ENCODE results near the gene AMPH.
A peak's percentile ranks its signal among the peaks of the same experiment; 100 is the strongest.

Gene AMPH

DNA sequence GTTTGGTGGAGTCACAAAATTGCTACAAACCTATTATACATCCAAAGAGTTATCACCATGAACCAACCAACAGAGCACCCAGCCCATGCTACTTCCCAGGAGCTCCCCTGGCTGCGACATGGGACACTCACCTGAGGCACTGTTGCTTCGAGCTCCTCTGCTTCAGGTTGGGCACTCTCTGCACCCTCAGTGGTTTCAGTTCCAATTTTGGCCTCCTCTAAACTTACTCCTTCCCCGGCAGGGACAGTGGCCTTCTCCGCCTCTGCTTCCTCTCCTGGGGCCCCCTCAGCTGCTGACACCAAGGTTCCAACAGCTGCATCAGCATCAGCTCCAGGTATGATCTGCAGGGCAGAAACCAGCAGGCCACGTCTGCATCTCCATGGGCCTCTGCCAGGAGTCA, 237.3 kb downstream of the AMPH start:
- WGBS (ENCODE audit: insufficient coverage): 100% methylated on average over 2 of the region's 5 CpGs

DNA sequence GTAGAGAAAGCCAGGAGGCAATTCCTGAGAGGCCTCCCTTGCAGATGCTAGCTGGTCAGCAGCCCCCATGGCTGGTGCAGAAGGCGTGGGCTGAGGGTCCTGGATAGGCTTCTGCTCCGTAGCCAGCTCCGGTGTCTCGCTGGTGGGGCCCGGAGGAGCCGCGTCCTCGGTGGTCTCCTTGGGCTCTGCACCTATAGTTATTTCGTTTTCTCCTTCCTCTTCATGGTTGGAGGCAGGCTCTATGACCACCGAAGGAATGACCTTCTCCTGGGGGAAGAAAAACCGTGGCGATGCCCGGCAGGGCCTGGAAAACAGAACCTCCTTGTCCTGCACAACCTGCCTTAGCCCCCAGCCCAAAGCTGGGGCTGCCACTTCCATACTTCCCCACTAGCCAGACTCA, 239.4 kb downstream of the AMPH start:
- H3K4me1 ChIP-seq (ENCODE audit: control extremely low read depth in 1 of 4, control insufficient read depth in 4 of 4, insufficient read depth in 4 of 4, low read length in 3 of 4): peaks cover 3 to 42% (median 26%) of the 10 kb centered on the region in 4 experiments
- H3K27me3 ChIP-seq (replicated peaks in 2 of 5; ENCODE audit: control insufficient read depth in 4 of 5, insufficient read depth in 5 of 5, low read length in 4 of 5): no peaks in the 10 kb centered on the region
- ChIA-PET POLR2A (no interaction called here), CTCF (interaction anchor here (2.2 to 3.7 kb wide), 2 partner anchors 16 to 22 kb away, joined by 8 to 20 read pairs; no protein-coding TSS in a partner anchor)
- no peak overlapping the region for H3K4me3 ChIP-seq (ENCODE audit: control insufficient read depth in 1 of 7, extremely low read depth in 1 of 7, insufficient read depth in 4 of 7, low read depth in 2 of 7, low read length in 6 of 7)
- WGBS (ENCODE audit: insufficient coverage): 86% methylated on average over 12 of the region's 13 CpGs
- peaks cover 0 to under 1% (median 0%) of the 10 kb centered on the region in 4 experiments for H3K36me3 ChIP-seq (ENCODE audit: control insufficient read depth in 4 of 4, insufficient read depth in 4 of 4, low read length in 3 of 4)
- DNase-seq: no peak
- peaks cover 0 to 2% (median 0%) of the 10 kb centered on the region in 5 experiments for H3K9me3 ChIP-seq (ENCODE audit: control extremely low read depth in 1 of 5, control insufficient read depth in 4 of 5, insufficient read depth in 2 of 5, low read depth in 1 of 5, low read length in 4 of 5)
- H3K27ac ChIP-seq (ENCODE audit: insufficient read depth in 1 of 2, low read depth in 1 of 2, low read length in 2 of 2, poor library complexity in 1 of 2, severe bottlenecking in 2 of 2): no peak overlapping the region

More for the DNA sequence above, 237.3 kb downstream of the AMPH start:
- ChIA-PET CTCF (interaction anchor here (1.0 to 1.4 kb wide), 4 partner anchors 9 to 23 kb away, joined by 3 to 5 read pairs (median 4); no protein-coding TSS in a partner anchor), POLR2A (no interaction called here)
- no peaks in the 10 kb centered on the region for H3K27me3 ChIP-seq (replicated peaks in 2 of 5; ENCODE audit: control insufficient read depth in 4 of 5, insufficient read depth in 5 of 5, low read length in 4 of 5)
- DNase-seq: no peak
- H3K4me1 ChIP-seq (ENCODE audit: control extremely low read depth in 1 of 4, control insufficient read depth in 4 of 4, insufficient read depth in 4 of 4, low read length in 3 of 4): peaks cover 3 to 42% (median 26%) of the 10 kb centered on the region in 4 experiments
- H3K27ac ChIP-seq (ENCODE audit: insufficient read depth in 1 of 2, low read depth in 1 of 2, low read length in 2 of 2, poor library complexity in 1 of 2, severe bottlenecking in 2 of 2): no peak overlapping the region
- H3K4me3 ChIP-seq (ENCODE audit: control insufficient read depth in 1 of 7, extremely low read depth in 1 of 7, insufficient read depth in 4 of 7, low read depth in 2 of 7, low read length in 6 of 7): no peak overlapping the region
- no peaks in the 10 kb centered on the region for H3K9me3 ChIP-seq (ENCODE audit: control extremely low read depth in 1 of 5, control insufficient read depth in 4 of 5, insufficient read depth in 2 of 5, low read depth in 1 of 5, low read length in 4 of 5)
- H3K36me3 ChIP-seq (ENCODE audit: control insufficient read depth in 4 of 4, insufficient read depth in 4 of 4, low read length in 3 of 4): no peaks in the 10 kb centered on the region

DNA sequence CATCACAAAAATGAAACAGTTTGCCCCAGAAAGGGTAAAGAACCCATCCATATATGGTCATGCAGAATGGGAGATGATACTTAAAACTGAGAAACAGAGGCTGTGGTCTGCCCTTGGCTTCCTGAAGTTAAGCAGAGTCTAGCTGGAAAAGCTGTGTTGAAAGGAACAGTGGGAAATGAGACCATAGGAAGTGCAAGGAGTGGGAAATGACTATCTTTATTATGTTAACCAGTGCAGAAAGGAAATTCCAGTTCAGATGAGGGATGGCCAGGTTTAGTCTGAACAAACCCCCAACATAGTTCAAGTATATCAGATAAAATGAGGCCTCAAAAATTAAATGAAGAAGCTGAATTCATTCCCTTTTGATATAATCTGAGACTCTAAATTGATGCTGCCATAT, 245.5 kb downstream of the AMPH start:
- no peak overlapping the region for H3K27ac ChIP-seq (ENCODE audit: insufficient read depth in 1 of 2, low read depth in 1 of 2, low read length in 2 of 2, poor library complexity in 1 of 2, severe bottlenecking in 2 of 2)
- ChIA-PET CTCF (interaction anchor here (1.0 to 6.1 kb wide), 6 partner anchors 10 to 163 kb away, joined by 3 to 45 read pairs (median 6); no protein-coding TSS in a partner anchor), POLR2A (no interaction called here)
- peaks cover 0 to 12% (median 0%) of the 10 kb centered on the region in 4 experiments for H3K36me3 ChIP-seq (ENCODE audit: control insufficient read depth in 4 of 4, insufficient read depth in 4 of 4, low read length in 3 of 4)
- H3K9me3 ChIP-seq (ENCODE audit: control extremely low read depth in 1 of 5, control insufficient read depth in 4 of 5, insufficient read depth in 2 of 5, low read depth in 1 of 5, low read length in 4 of 5): peaks cover 0 to 3% (median 0%) of the 10 kb centered on the region in 5 experiments
- H3K27me3 ChIP-seq (replicated peaks in 2 of 5; ENCODE audit: control insufficient read depth in 4 of 5, insufficient read depth in 5 of 5, low read length in 4 of 5): no peaks in the 10 kb centered on the region
- no peak overlapping the region for H3K4me3 ChIP-seq (ENCODE audit: control insufficient read depth in 1 of 7, extremely low read depth in 1 of 7, insufficient read depth in 4 of 7, low read depth in 2 of 7, low read length in 6 of 7)
- peaks cover 0 to 10% (median 3%) of the 10 kb centered on the region in 4 experiments for H3K4me1 ChIP-seq (ENCODE audit: control extremely low read depth in 1 of 4, control insufficient read depth in 4 of 4, insufficient read depth in 4 of 4, low read length in 3 of 4)
- no peak for DNase-seq

DNA sequence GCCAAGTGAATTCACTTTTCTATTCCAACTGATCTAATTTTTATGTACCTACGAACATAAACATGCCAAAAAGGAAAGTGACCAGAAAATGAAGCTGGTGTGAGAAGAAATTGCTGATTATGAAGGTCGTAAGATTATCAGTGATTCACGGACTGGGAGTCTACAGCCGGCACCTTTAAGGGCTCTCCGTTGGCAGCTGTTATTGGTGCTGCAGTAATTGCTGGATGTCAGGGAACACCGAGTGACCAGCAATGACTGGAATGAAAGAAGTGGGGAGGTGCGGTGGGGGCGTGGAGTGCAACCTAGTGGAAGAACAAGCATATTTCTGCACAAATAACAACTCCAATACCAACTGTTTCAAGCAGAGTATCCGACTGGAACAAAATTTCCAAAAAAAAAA, 247.9 kb downstream of the AMPH start:
- ChIA-PET CTCF (interaction anchor here (1.2 to 6.1 kb wide), 4 partner anchors 8 to 168 kb away, joined by 3 to 45 read pairs (median 20); no protein-coding TSS in a partner anchor), POLR2A (no interaction called here)
- Histone ChIP-seq H3K27ac (ENCODE audit: insufficient read depth in 1 of 2, low read depth in 1 of 2, low read length in 2 of 2, poor library complexity in 1 of 2, severe bottlenecking in 2 of 2) (no peak overlapping the region), H3K4me1 (ENCODE audit: control extremely low read depth in 1 of 4, control insufficient read depth in 4 of 4, insufficient read depth in 4 of 4, low read length in 3 of 4) (no peaks in the 10 kb centered on the region), H3K36me3 (ENCODE audit: control insufficient read depth in 4 of 4, insufficient read depth in 4 of 4, low read length in 3 of 4) (peaks cover 0 to 27% (median 0%) of the 10 kb centered on the region in 4 experiments), H3K27me3 (replicated peaks in 2 of 5; ENCODE audit: control insufficient read depth in 4 of 5, insufficient read depth in 5 of 5, low read length in 4 of 5) (no peaks in the 10 kb centered on the region), H3K9me3 (ENCODE audit: control extremely low read depth in 1 of 5, control insufficient read depth in 4 of 5, insufficient read depth in 2 of 5, low read depth in 1 of 5, low read length in 4 of 5) (peaks cover 0 to 3% (median 0%) of the 10 kb centered on the region in 5 experiments), H3K4me3 (ENCODE audit: control insufficient read depth in 1 of 7, extremely low read depth in 1 of 7, insufficient read depth in 4 of 7, low read depth in 2 of 7, low read length in 6 of 7) (no peak overlapping the region)
- DNase-seq: no peak
- WGBS (ENCODE audit: insufficient coverage): 100% methylated on average over 1 of the region's 9 CpGs

DNA sequence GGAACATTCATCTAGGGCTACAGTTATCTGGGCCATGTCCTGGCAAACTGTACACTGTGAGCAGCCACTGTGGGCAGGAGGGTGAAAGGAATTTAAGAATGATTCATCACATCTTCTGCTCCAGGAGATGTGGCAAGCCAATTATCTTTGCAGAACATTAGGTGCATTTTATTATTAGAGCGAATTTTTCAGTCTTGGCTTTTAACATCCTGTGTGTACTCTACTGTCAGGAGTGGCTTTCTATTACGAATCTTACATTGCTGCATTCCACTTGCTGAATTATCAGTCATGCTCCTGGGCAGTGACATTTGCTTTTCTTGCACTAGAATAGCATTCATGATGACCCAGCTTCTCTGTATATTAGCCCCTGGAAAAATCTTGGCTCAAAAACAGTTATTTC, 248.5 kb downstream of the AMPH start:
- POLR2A ChIA-PET: no interaction called here
- H3K9me3 ChIP-seq (ENCODE audit: control extremely low read depth in 1 of 5, control insufficient read depth in 4 of 5, insufficient read depth in 2 of 5, low read depth in 1 of 5, low read length in 4 of 5): peaks cover 0 to 3% (median 0%) of the 10 kb centered on the region in 5 experiments
- DNase-seq: no peak
- 84% methylated on average over 2 of the region's 2 CpGs for WGBS (ENCODE audit: insufficient coverage)
- CTCF ChIA-PET: interaction anchor here (1.2 to 6.1 kb wide), 3 partner anchors 8 to 13 kb away, joined by 3 to 45 read pairs (median 37); no protein-coding TSS in a partner anchor
- no peak overlapping the region for H3K4me3 ChIP-seq (ENCODE audit: control insufficient read depth in 1 of 7, extremely low read depth in 1 of 7, insufficient read depth in 4 of 7, low read depth in 2 of 7, low read length in 6 of 7)
- no peaks in the 10 kb centered on the region for H3K4me1 ChIP-seq (ENCODE audit: control extremely low read depth in 1 of 4, control insufficient read depth in 4 of 4, insufficient read depth in 4 of 4, low read length in 3 of 4)
- no peaks in the 10 kb centered on the region for H3K27me3 ChIP-seq (replicated peaks in 2 of 5; ENCODE audit: control insufficient read depth in 4 of 5, insufficient read depth in 5 of 5, low read length in 4 of 5)
- H3K36me3 ChIP-seq (ENCODE audit: control insufficient read depth in 4 of 4, insufficient read depth in 4 of 4, low read length in 3 of 4): peaks cover 0 to 28% (median 0%) of the 10 kb centered on the region in 4 experiments
- no peak overlapping the region for H3K27ac ChIP-seq (ENCODE audit: insufficient read depth in 1 of 2, low read depth in 1 of 2, low read length in 2 of 2, poor library complexity in 1 of 2, severe bottlenecking in 2 of 2)

DNA sequence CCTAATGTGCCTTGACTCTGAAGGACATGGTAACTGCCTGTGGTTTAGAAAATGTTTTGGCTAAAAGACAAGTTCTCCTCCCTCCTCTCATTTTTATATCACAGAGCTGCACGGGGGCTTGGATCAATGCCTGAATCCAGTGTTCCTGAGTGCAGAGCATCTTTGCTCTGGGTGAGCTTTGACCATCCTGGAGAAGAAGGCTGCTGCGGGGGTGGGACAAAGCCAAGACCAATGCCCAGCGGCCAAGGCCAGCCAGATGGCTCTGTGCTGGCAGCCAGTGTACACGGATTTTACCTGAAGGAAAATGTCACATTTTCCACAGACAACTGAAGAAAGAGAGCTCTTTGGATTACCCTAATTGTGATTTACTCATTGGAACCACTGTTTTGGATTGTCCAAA, 255.7 kb downstream of the AMPH start:
- H3K27ac ChIP-seq (ENCODE audit: insufficient read depth in 1 of 2, low read depth in 1 of 2, low read length in 2 of 2, poor library complexity in 1 of 2, severe bottlenecking in 2 of 2): no peak overlapping the region
- 92% methylated on average over 4 of the region's 4 CpGs for WGBS (ENCODE audit: insufficient coverage)
- no peaks in the 10 kb centered on the region for H3K9me3 ChIP-seq (ENCODE audit: control extremely low read depth in 1 of 5, control insufficient read depth in 4 of 5, insufficient read depth in 2 of 5, low read depth in 1 of 5, low read length in 4 of 5)
- ChIA-PET POLR2A (interaction anchor here (1.1 kb wide), 1 partner anchor 15 kb away, joined by 4 read pairs; no protein-coding TSS in a partner anchor), CTCF (interaction anchor here (1.2 to 6.6 kb wide), 8 partner anchors 10 to 473 kb away, joined by 3 to 50 read pairs (median 10); partner anchors contain the start of gene EPDR1)
- H3K27me3 ChIP-seq (replicated peaks in 2 of 5; ENCODE audit: control insufficient read depth in 4 of 5, insufficient read depth in 5 of 5, low read length in 4 of 5): no peaks in the 10 kb centered on the region
- DNase-seq: no peak
- H3K4me1 ChIP-seq (ENCODE audit: control extremely low read depth in 1 of 4, control insufficient read depth in 4 of 4, insufficient read depth in 4 of 4, low read length in 3 of 4): peaks cover 0 to 2% (median 0%) of the 10 kb centered on the region in 4 experiments
- H3K36me3 ChIP-seq (ENCODE audit: control insufficient read depth in 4 of 4, insufficient read depth in 4 of 4, low read length in 3 of 4): peaks cover 0 to 35% (median 2%) of the 10 kb centered on the region in 4 experiments
- H3K4me3 ChIP-seq (ENCODE audit: control insufficient read depth in 1 of 7, extremely low read depth in 1 of 7, insufficient read depth in 4 of 7, low read depth in 2 of 7, low read length in 6 of 7): no peak overlapping the region

DNA sequence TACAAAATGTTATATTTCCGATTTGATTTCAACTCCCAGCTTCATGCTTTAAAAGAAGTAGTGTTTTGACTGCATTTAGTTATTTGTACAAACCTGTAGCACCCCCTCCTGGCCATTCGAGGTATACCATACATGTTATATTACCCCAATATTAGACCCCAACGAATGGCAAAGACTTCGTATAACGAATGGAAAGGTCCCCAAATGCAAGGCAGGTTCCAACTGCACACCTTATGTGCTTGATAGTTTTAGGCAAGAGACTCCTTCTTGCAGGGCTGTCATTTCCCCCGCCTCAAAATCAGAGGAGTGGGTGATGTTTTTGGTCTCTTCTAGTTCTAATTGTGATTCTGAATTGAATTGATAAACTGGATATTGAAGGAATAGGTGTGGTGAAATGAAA, 256.7 kb downstream of the AMPH start:
- peaks cover 0 to 32% (median 2%) of the 10 kb centered on the region in 4 experiments for H3K36me3 ChIP-seq (ENCODE audit: control insufficient read depth in 4 of 4, insufficient read depth in 4 of 4, low read length in 3 of 4)
- ChIA-PET CTCF (interaction anchor here (0.6 to 6.6 kb wide), 29 partner anchors 11 to 1145 kb away, joined by 3 to 50 read pairs (median 4); partner anchors contain the start of genes EPDR1 and SFRP4), POLR2A (no interaction called here)
- H3K4me1 ChIP-seq (ENCODE audit: control extremely low read depth in 1 of 4, control insufficient read depth in 4 of 4, insufficient read depth in 4 of 4, low read length in 3 of 4): peaks cover 2 to 12% (median 8%) of the 10 kb centered on the region in 4 experiments
- WGBS (ENCODE audit: insufficient coverage): no CpG with 5 or more reads among the region's 6 CpGs
- H3K27ac ChIP-seq (ENCODE audit: insufficient read depth in 1 of 2, low read depth in 1 of 2, low read length in 2 of 2, poor library complexity in 1 of 2, severe bottlenecking in 2 of 2): no peak overlapping the region
- H3K4me3 ChIP-seq (ENCODE audit: control insufficient read depth in 1 of 7, extremely low read depth in 1 of 7, insufficient read depth in 4 of 7, low read depth in 2 of 7, low read length in 6 of 7): no peak overlapping the region
- peak; percentile 70 to 85 (median 75) for DNase-seq
- H3K27me3 ChIP-seq (replicated peaks in 2 of 5; ENCODE audit: control insufficient read depth in 4 of 5, insufficient read depth in 5 of 5, low read length in 4 of 5): no peaks in the 10 kb centered on the region
- H3K9me3 ChIP-seq (ENCODE audit: control extremely low read depth in 1 of 5, control insufficient read depth in 4 of 5, insufficient read depth in 2 of 5, low read depth in 1 of 5, low read length in 4 of 5): no peaks in the 10 kb centered on the region

All from common myeloid progenitor, CD34-positive (primary cell).